HG02610 (cell line): ENCODE measurements around the gene METTL13.

Source experiments
- ATAC-seq: cut with Tn5 transposase; IDR thresholded peaks from one replicate; pipeline ENCODE4 v1.9.1; 2021; ENCODE audit warnings: mild to moderate bottlenecking, moderate library complexity; ENCODE audit not compliant: unreplicated experiment

METTL13 gene

DNA sequence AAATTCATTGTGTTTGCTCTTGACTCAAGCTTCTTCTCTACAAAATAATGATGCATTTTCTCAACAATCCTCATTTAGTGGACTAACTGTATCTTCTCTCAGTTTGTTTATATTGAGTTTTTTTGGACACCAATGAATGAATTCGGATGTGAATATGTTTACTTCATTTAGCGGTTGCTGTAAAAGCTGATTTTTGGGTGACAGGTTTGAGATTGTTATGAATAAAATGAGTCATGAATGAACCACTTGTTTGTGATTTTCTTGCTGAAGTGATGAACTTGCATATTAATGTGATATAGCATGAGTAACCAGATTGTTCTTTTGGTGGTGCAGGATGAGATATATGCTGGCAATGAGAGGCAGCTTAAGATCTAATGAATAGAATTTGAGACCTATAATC is 62.9 kb downstream of the METTL13 start:
- ATAC-seq, result no peak

DNA sequence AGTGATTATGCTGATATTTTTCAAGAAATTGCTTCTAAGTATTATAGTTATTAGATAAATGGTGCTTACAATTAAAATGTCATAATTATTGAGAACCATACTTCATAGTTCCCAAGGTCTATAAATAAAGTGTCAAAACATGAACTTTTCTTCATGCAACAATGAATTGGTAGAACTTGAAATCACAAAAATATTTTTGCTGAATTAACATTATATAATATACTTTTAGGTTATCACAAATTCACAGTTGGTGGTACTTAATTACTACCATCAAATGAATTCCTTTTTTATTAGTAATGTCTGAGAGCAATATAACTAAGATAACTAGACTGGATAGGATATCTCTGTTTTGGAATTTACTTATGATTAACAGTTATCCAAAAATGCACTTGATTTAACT is 64.5 kb downstream of the METTL13 start:
- ATAC-seq, result no peak
